Lower lobe of right lung (tissue), 2 donors: ENCODE data around the gene HIC1. TPM values are rescaled to one million over a fixed set of nuclear protein-coding genes. Genes with fewer than 3 reads are reported as not detected.

Experiments used
- ATAC-seq, 2 donors: fragments of 200-7000 bp; cut with Tn5 transposase; one replicate each; pipeline ENCODE4 v1.9.1; 2020 to 2022; ENCODE audit warnings: mild to moderate bottlenecking in 2 of 2, moderate library complexity in 2 of 2
- DNase-seq: peaks from one replicate; pipeline ENCODE4 v3.0.0-alpha.2; 2020
- H3K27ac ChIP-seq: fragments of 200-600 bp; one replicate; pipeline ENCODE4 v1.8.0; 2022
- H3K27me3 ChIP-seq: fragments of 200-600 bp; one replicate; pipeline ENCODE4 v1.8.0; 2022; ENCODE audit warnings: low read depth
- H3K36me3 ChIP-seq: fragments of 200-600 bp; one replicate; pipeline ENCODE4 v1.8.0; 2022; ENCODE audit warnings: mild to moderate bottlenecking
- H3K4me1 ChIP-seq: fragments of 200-600 bp; one replicate; pipeline ENCODE4 v1.8.0; 2022
- H3K4me3 ChIP-seq: fragments of 200-600 bp; one replicate; pipeline ENCODE4 v1.8.0; 2022; ENCODE audit warnings: mild to moderate bottlenecking
- H3K9me3 ChIP-seq: fragments of 200-600 bp; one replicate; pipeline ENCODE4 v1.8.0; 2022
- CTCF ChIP-seq: fragments of 200-600 bp; IDR thresholded peaks from one replicate; pipeline ENCODE4 v1.8.0; 2022; ENCODE audit warnings: antibody characterized with exemption, mild to moderate bottlenecking
- intact Hi-C: fragments of 100-400 bp; cut with DNase I; formaldehyde crosslinking; loops from one replicate; pipeline ENCODE4 v1.11.0; 2022
- total RNA-seq: library from RNA; stranded (reverse); fragmentation: NEBNext Ultra II Directional; extraction: Animal tissue kit (Norgen Biotek cat#: 25700); gene quantifications from one replicate; pipeline ENCODE4 v1.2.1, GENCODE V29; 2021
- donor health status: DM: no; HTN: yes; CAD: no; lungs with severe emphysema.

Gene HIC1
- total RNA-seq, 1 donor from 2014 or later, result 20.6 TPM

GRCh38 chr17:2055292-2056205, 646 bp downstream of the HIC1 start:
- peaks cover 18% of the 10 kb centered on the region for H3K36me3 ChIP-seq
- DNase-seq, result no peak
- H3K9me3 ChIP-seq, result no peaks in the 10 kb centered on the region
- peaks cover 39% of the 10 kb centered on the region for H3K27me3 ChIP-seq
- H3K27ac ChIP-seq, result peak overlapping the region; percentile 87
- peak overlapping the region; percentile 67 for H3K4me3 ChIP-seq
- intact Hi-C loops, result loop anchor here (5.0 kb wide), 1 partner anchor 187 kb away; no protein-coding TSS in a partner anchor
- ATAC-seq, result peak in 1 of 2 donors; percentile 2
- peaks cover 67% of the 10 kb centered on the region for H3K4me1 ChIP-seq
- no peak for TF ChIP-seq CTCF

- no peak for TF ChIP-seq CTCF
- DNase-seq (peak; percentile 60), ATAC-seq (no peak)
- Histone ChIP-seq H3K27me3 (peaks cover 30% of the 10 kb centered on the region), H3K27ac (peak overlapping the region; percentile 87), H3K4me1 (peaks cover 68% of the 10 kb centered on the region), H3K9me3 (no peaks in the 10 kb centered on the region), H3K4me3 (peak overlapping the region; percentile 67), H3K36me3 (peaks cover 27% of the 10 kb centered on the region)
- intact Hi-C loops, result loop anchor here (5.0 kb wide), 1 partner anchor 186 kb away; no protein-coding TSS in a partner anchor
Measured at GRCh38 chr17:2056206-2057174, 1.6 kb downstream of the HIC1 start.

- peaks cover 29% of the 10 kb centered on the region for H3K27me3 ChIP-seq
- H3K9me3 ChIP-seq, result no peaks in the 10 kb centered on the region
- intact Hi-C loops, result loop anchor here (5.0 kb wide), 1 partner anchor 185 kb away; no protein-coding TSS in a partner anchor
- peaks cover 29% of the 10 kb centered on the region for H3K36me3 ChIP-seq
- ATAC-seq, result no peak
- no peak for TF ChIP-seq CTCF
- H3K4me3 ChIP-seq, result peak overlapping the region; percentile 67
- H3K27ac ChIP-seq, result peak overlapping the region; percentile 87
- no peak for DNase-seq
- peaks cover 76% of the 10 kb centered on the region for H3K4me1 ChIP-seq
Measured at GRCh38 chr17:2057175-2057759, 2.4 kb downstream of the HIC1 start.

GRCh38 chr17:2057760-2058585, 3.1 kb downstream of the HIC1 start:
- H3K27me3 ChIP-seq, result peaks cover 29% of the 10 kb centered on the region
- peaks cover 83% of the 10 kb centered on the region for H3K4me1 ChIP-seq
- no peak for TF ChIP-seq CTCF
- DNase-seq, result no peak
- peaks cover 29% of the 10 kb centered on the region for H3K36me3 ChIP-seq
- H3K27ac ChIP-seq, result peak overlapping the region; percentile 87
- no peak for ATAC-seq
- intact Hi-C loops, result loop anchor here (5.0 kb wide), 1 partner anchor 184 kb away; no protein-coding TSS in a partner anchor
- H3K4me3 ChIP-seq, result peak overlapping the region; percentile 44
- no peaks in the 10 kb centered on the region for H3K9me3 ChIP-seq
